ENCODE results near the gene DOCK4.
"Not testable (repeated sequence)": the region's sequence is repeated elsewhere in the genome, so short reads cannot be mapped to it uniquely, and the experiment has no call there.

Gene DOCK4

GRCh38 chr7:111937163-111937562 lies 269.0 kb downstream of the DOCK4 start:
- no peak for DNase-seq

- no peak for DNase-seq
These were observed 272.6 kb downstream of the DOCK4 start for GRCh38 chr7:111933609-111934008.

DNA sequence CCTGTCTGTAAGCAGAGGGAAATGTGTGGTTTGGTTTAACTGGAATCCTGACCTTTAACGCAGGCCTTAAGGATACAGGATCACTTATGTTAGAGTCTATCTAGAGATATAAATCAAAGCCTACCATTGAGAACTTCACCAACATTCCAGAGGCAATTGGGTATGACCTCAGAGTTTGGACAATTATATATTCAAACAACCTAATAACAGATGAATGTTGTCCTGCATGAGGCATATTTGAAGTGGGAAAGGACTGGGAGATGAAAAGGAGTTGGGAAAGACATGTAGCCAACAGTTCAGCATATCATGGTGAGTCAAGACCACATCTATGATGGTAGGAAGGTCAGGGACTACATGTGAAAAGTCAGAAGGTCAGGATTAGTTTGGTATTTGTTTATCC lies 274.2 kb downstream of the DOCK4 start:
- DNase-seq: no peak

- DNase-seq: no peak
These were observed 275.1 kb downstream of the DOCK4 start for GRCh38 chr7:111931016-111931517.

- no peak for DNase-seq
These were observed 276.9 kb downstream of the DOCK4 start for GRCh38 chr7:111929264-111929663.

- no peak for DNase-seq
These were observed 278.7 kb downstream of the DOCK4 start for GRCh38 chr7:111927353-111928019.

DNA sequence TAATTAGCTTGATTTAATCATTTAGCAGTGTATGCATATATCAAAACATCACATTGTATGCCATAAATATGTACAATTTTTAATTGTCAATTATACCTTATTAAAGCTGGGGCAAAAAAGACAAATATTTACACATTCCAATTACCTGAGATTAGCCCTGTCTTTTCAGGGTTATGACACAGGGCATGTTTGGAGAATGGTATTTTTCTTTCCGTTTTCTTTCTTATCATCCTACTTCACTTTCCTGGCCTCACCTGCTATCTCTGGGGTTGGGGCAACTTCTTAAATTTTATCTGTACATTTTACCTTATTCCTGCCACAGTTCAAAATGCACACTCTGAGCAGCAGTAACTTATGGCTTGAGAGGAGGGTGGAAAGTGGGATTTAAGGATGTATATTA lies 285.9 kb downstream of the DOCK4 start:
- DNase-seq: no peak

DNA sequence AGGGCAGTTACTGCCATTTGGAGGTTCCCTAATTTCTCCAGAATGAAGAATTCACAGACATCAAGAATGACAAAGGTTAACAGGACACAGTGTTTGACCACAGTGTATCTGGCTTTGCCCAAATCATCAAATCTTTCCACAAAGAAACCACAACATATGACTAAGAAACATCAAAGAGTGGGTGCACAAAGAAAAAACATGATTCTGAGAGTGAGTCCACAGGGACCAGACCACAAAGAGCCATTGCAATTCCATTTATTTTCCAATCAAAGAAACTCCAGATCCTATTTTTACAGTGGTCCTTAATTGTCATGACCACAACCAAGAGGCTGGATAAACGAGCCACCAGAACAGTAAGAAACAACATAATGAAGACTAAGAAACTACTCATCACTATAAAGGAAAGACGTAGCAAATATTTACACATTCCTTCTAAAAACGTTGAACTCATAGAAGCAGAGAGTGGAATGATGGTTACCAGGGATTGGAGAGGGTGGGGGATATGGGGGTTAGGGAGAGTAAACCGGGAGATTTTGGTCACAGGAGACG lies 286.5 kb downstream of the DOCK4 start:
- DNase-seq: no peak

- DNase-seq: no peak
These were observed 287.0 kb downstream of the DOCK4 start for GRCh38 chr7:111919164-111919563.

DNA sequence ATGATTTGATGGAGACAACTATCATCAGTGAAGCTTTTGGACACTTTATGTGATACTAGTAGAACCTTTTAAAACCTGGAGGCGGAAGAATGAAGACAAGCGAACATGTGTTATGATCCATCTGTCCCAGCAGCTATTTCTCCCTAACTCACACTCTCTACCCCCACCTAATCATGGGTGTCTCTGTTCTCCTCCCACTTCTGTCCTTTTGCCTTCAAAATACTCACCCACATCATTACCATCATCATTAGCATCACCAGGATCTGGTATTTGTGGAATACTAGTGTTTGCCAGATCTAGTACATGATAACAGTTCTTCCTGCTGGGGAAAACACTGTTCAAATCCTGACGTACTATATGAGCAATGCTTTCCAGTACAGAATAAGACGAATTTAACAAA lies 287.7 kb downstream of the DOCK4 start:
- DNase-seq: no peak

GRCh38 chr7:111917404-111917803 lies 288.8 kb downstream of the DOCK4 start:
- DNase-seq: not testable (repeated sequence)

DNA sequence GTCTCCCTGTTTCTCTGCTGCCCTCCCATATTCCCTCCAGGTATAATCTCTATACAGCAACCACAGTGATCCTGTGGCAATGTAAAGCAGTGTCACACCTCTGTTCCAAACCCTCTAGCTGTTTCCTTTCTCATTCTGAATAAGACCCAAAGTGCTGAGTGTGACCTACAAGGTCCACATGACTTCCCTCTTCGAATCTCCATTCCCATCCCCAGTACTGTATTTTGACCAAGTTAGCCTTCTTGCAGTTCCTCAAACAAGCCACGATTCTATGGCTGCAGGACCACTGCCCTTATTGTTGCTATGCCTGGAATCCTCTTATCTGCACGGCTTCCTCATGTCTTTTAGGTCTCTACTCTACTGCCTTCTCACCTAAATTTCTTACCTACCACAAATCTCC lies 291.9 kb downstream of the DOCK4 start:
- DNase-seq: no peak

DNA sequence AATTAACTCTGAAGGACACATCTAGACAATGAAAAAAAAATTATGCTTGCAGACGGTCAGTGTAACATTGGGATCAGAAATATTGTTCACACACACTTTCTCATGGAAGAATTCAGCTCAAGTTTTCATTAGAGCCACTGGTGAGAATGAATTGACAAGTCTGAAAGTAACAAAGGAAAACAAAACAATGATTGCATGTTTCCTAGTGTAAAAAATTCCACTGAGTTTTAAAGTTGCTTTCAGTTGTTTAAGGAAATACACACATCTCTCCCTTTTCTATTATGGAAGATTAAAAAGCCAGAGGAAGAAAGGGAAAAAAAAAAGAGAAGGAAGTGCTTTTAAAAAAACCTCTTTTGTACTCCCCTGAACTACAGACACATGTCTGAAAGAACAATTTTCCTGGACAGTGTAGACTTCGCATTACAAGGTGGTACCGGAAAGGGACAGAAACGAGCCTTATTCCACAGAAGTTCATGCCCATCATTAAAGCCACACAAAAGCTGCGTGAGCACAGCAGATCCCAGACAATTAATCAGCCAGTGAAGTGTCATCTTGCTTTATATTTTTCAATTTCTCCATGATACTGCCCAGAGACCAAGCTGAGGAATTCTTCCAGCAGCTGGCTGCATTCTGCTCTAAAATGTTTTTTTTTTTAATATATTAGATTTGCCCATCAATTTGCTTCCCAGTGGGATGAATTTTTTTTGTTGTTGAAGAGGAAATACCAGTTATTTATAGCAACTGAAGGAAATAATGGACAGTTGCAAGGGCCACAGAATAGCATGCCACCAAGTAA lies 294.8 kb downstream of the DOCK4 start:
- no peak for DNase-seq

DNA sequence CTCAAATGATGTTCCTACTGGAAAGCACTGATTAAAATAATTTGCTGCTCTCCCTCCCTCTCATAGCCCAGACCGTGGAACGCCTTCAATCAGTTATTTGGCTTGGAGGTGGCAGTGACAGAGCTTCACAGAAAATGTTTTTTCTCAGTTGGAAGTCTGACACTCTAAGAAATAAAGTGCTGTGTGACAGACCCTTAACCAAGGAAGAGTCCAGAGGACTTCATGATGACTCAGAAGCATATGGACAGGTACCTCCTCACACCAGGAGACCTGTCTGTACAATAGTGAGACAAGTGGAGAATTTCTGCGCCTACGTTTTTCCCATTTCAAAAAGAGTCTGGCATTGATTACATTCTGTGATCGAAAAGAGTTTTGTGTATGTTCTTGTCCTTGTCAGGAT lies 295.5 kb downstream of the DOCK4 start:
- no peak for DNase-seq

DNA sequence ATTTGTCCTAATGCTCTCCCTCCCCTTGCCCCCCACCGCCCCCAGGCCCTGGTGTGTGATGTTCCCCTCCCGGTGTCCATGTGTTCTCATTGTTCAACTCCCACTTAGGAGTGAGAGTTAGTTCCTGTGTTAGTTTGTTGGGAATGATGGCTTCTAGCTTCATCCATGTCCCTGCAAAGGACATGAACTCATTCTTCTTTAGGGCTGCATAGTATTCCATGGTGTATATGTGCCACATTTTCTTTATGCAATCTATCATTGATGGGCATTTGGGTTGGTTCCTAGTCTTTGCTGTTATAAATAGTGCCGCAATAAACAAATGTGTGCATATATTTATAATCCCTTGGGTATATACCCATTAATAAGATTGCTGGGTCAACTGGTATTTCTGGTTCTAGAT lies 297.5 kb downstream of the DOCK4 start:
- not testable (repeated sequence) for DNase-seq

DNA sequence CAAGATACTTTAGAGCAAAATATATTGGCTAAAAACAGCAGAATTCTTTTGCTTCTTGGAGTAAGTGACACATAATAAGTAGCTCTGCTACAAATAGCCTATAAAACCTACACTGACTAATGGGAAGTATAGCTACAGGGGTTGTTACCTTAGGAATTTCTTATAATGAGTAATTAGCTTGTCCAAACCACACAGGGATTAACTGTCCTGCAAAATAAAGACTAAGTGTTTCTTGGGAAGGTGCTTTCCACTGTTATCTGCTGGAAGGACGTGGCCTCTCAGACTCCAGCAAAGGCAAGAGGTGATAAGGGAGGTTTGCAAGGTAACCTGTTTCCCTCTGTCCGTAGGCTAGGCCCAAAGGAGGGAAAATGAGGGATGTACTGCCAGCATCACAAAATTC lies 302.4 kb downstream of the DOCK4 start:
- DNase-seq: no peak

- no peak for DNase-seq
These were observed 303.2 kb downstream of the DOCK4 start for GRCh38 chr7:111903016-111903415.

GRCh38 chr7:111900283-111900682 lies 305.9 kb downstream of the DOCK4 start:
- no peak for DNase-seq

- DNase-seq: no peak
These were observed 311.1 kb downstream of the DOCK4 start for GRCh38 chr7:111895049-111895448.

- no peak for DNase-seq
These were observed 311.7 kb downstream of the DOCK4 start for GRCh38 chr7:111894518-111894917.

DNA sequence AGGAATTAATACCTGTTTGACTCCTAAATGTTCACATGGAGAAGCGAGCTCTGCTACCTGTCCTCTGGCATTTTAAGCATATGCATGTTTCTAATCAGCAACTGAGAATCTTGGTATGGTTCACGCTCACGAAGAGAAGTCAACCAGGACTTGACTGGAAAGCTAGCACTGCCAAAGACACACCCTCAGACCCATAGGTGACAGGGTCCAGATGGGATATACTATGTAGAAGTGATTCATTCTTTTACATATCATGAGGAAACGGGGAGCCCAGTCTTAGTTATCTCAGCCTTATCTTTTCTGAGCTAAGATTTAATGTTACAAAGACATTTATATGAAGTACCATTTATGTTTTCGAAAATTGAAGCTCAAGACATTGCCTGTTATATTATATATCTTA lies 313.0 kb downstream of the DOCK4 start:
- DNase-seq: no peak

DNA sequence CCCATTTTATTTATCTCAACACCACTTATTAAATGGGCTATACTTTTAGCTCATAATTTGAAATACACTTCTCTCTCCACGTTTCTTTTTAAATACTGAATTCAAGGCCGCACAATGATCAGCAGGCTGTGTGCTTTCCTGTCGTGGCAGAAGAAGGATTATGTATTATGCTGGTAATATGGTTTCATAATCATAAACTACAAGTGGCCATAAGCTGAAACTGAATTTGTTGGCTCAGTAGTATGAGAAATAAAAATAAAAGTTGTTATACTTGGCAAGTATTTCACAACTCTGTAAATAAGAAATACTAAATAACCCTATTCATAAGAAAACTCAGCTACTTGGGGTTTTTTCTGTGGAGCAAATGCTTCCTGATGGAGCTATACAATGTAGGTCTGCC lies 313.6 kb downstream of the DOCK4 start:
- no peak for DNase-seq

DNA sequence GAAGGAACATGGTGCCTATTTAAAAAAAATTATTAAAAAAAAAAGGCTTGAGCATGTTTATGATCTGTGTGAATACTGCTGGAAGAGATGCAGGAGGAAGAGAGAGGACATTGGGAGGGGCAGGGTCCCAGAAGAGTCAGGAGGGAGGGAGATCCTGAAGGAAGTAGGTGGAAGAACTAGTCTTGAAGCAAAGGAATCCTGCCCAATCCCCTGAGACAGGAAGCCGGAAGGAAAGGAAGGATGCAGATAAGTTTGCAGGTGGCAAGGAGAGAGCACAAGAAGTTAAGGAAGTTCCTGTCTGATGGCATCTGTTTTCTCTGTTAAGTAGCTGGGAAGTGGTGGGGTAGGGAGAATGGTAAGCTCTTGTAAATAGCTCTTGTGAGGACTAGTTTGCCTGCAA lies 318.5 kb downstream of the DOCK4 start:
- no peak for DNase-seq

DNA sequence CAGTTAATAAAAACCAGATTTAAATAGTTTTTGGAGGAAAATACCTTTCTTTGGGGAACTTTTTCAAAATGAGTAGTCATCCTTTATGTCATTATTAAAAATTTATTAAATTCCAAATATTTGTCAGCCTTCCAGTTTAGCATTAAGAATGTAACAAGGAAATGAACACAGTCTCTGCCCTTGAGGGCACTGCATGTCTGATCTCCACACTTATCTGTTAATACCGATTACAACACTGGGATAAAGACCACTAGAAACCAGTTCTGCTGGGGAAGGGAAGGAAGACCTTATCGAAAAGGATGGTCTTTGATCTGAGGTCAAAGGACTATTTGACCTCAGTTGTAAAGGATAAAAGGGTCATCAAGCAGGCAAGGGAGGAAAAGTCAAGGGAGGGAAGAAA lies 320.0 kb downstream of the DOCK4 start:
- DNase-seq: no peak

Measured in NCI-H1092 treated with DMSO at 0.1 percent for 48 hours (cell line).